Trophoblast cell (in vitro differentiated cells and primary cell): Measurements from ENCODE around the gene MEF2A.
A peak's percentile ranks its signal among the peaks of the same experiment; 100 is the strongest.

Source experiments
- DNase-seq, 2 donors: peaks; one replicate each; pipeline ENCODE4 v3.0.0-alpha.2; 2016
- H2AFZ ChIP-seq: 2 replicates; pipeline ENCODE4 v1.6.1; 2013; ENCODE audit warnings: low read length, moderate library complexity, mild to moderate bottlenecking; ENCODE audit not compliant: insufficient read depth, poor library complexity
- H2AK5ac ChIP-seq: 2 replicates; pipeline ENCODE4 v1.6.1; 2013; ENCODE audit warnings: mild to moderate bottlenecking, low read length
- H2BK120ac ChIP-seq: 2 replicates; pipeline ENCODE4 v1.6.1; 2013; ENCODE audit warnings: low read length, mild to moderate bottlenecking, moderate library complexity; ENCODE audit not compliant: insufficient read depth, poor library complexity
- H2BK12ac ChIP-seq: 2 replicates; pipeline ENCODE4 v1.6.1; 2013; ENCODE audit warnings: mild to moderate bottlenecking, low read length, moderate library complexity
- H2BK5ac ChIP-seq: 2 replicates; pipeline ENCODE4 v1.6.1; 2013; ENCODE audit warnings: low read length, low read depth, moderate library complexity, mild to moderate bottlenecking; ENCODE audit not compliant: poor library complexity
- H3K14ac ChIP-seq: 2 replicates; pipeline ENCODE4 v1.6.1; 2013; ENCODE audit warnings: mild to moderate bottlenecking, low read length
- H3K18ac ChIP-seq: 2 replicates; pipeline ENCODE4 v1.6.1; 2013; ENCODE audit warnings: mild to moderate bottlenecking, low read length
- H3K23ac ChIP-seq: 2 replicates; pipeline ENCODE4 v1.6.1; 2013; ENCODE audit warnings: low read length
- H3K27ac ChIP-seq: 2 replicates; pipeline ENCODE4 v1.5.1; 2013; ENCODE audit warnings: low read depth, mild to moderate bottlenecking, inconsistent platforms, low read length, moderate library complexity
- H3K27me3 ChIP-seq: 2 replicates; pipeline ENCODE4 v1.6.1; 2013; ENCODE audit warnings: inconsistent platforms, mild to moderate bottlenecking, low read length, moderate library complexity; ENCODE audit not compliant: insufficient read depth
- H3K36me3 ChIP-seq, 2 experiments: 1 replicate in 1 of 2; 2 replicates in 1 of 2; pipeline ENCODE4 v1.6.1; 2013; ENCODE audit warnings: low read length in 2 of 2, mild to moderate bottlenecking in 2 of 2, moderate library complexity in 1 of 2; ENCODE audit not compliant: insufficient read depth in 2 of 2, control insufficient read depth in 1 of 2
- H3K4ac ChIP-seq: 2 replicates; pipeline ENCODE4 v1.6.1; 2013; ENCODE audit warnings: low read depth, mild to moderate bottlenecking, low read length, moderate library complexity
- H3K4me1 ChIP-seq, 2 experiments: 1 replicate in 1 of 2; 2 replicates in 1 of 2; pipeline ENCODE4 v1.6.1; 2013; ENCODE audit warnings: low read length in 2 of 2, mild to moderate bottlenecking in 2 of 2, moderate library complexity in 1 of 2; ENCODE audit not compliant: insufficient read depth in 2 of 2, control insufficient read depth in 1 of 2
- H3K4me2 ChIP-seq: 2 replicates; pipeline ENCODE4 v1.6.1; 2013; ENCODE audit warnings: inconsistent platforms, mild to moderate bottlenecking, low read length, moderate library complexity
- H3K4me3 ChIP-seq: 2 replicates; pipeline ENCODE4 v1.5.1; 2013; ENCODE audit warnings: mild to moderate bottlenecking, low read depth, low read length, inconsistent platforms
- H3K79me1 ChIP-seq: one replicate; pipeline ENCODE4 v1.6.1; 2013; ENCODE audit warnings: low read length
- H3K79me2 ChIP-seq: 2 replicates; pipeline ENCODE4 v1.6.1; 2013; ENCODE audit warnings: low read length, mild to moderate bottlenecking; ENCODE audit not compliant: control insufficient read depth, insufficient read depth, poor library complexity
- H3K9ac ChIP-seq: 2 replicates; pipeline ENCODE4 v1.6.1; 2013; ENCODE audit warnings: mild to moderate bottlenecking, low read length
- H3K9me3 ChIP-seq: 2 replicates; pipeline ENCODE4 v1.6.1; 2013; ENCODE audit warnings: low read depth, mild to moderate bottlenecking, control low read depth, inconsistent platforms, low read length; ENCODE audit not compliant: insufficient read depth
- H4K12ac ChIP-seq: 2 replicates; pipeline ENCODE4 v1.6.1; 2013; ENCODE audit warnings: low read depth, mild to moderate bottlenecking, low read length, moderate library complexity
- H4K8ac ChIP-seq: 2 replicates; pipeline ENCODE4 v1.6.1; 2013; ENCODE audit warnings: low read depth, mild to moderate bottlenecking, low read length, moderate library complexity
- H4K91ac ChIP-seq: one replicate; pipeline ENCODE4 v1.6.1; 2013; ENCODE audit warnings: low read depth, mild to moderate bottlenecking, low read length, moderate library complexity
- WGBS: extraction: QIAGEN DNeasy Blood & Tissue Kit; methylation state at CpG from one replicate; pipeline ENCODE4 v1.1.7; 2013; ENCODE audit warnings: missing lambda C conversion rate; ENCODE audit not compliant: insufficient read length, insufficient coverage; ENCODE audit errors: extremely low coverage; 5-methylcytosine and 5-hydroxymethylcytosine counted together

The MEF2A gene

DNA sequence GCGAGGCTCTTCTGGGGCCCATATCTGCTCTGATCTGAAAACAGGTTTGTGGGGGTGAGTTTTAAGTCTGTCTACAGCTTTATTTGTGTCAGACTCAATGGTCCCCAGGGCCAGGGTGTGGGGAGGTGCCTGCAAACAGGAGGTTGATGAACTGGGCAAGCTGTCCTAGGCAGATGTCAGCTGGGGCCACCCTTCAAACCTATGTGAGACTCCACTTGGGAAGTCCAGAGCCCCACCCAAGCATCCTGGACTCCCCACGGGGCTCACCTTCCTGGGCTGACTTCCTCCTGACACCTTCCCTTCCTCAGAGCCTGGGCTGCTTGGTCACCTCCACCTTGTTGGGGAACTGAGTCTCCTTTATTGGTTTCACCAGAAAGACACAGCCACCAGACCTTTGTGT is 176.1 kb downstream of the MEF2A start:
- no peaks in the 10 kb centered on the region for H3K79me1 ChIP-seq
- H3K9ac ChIP-seq, result no peak overlapping the region

DNA sequence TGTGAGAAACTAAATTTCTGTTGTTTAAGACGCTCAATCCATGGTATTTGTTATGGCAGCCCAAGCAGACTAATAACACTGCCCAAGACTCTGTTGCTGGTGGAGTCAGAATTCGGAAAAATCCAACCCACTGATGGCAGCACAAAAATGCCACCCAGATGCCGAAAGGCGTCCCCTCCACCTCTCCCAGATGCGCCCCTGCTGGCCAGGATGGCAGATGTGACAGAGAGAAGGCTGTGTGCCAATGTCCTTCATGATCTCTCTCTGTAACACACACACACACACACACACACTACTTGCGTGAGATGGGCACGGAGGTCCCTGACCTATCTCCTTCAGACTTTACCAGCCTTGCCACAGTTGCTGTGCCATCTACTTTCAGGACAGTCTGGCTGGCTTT is 178.4 kb downstream of the MEF2A start:
- Histone ChIP-seq H3K9ac (no peak overlapping the region), H2AK5ac (no peak overlapping the region), H2BK5ac (no peak overlapping the region), H4K91ac (no peak overlapping the region), H3K18ac (no peak overlapping the region), H3K79me2 (no peaks in the 10 kb centered on the region), H3K23ac (no peak overlapping the region), H3K36me3 (no peaks in the 10 kb centered on the region), H4K12ac (no peak overlapping the region), H3K79me1 (no peaks in the 10 kb centered on the region), H3K27ac (no peak overlapping the region), H3K14ac (no peak overlapping the region), H3K4me2 (no peak overlapping the region), H2AFZ (no peak overlapping the region), H2BK120ac (no peak overlapping the region), H4K8ac (no peak overlapping the region), H2BK12ac (no peak overlapping the region), H3K4me1 (no peaks in the 10 kb centered on the region), H3K4ac (no peak overlapping the region), H3K27me3 (no peaks in the 10 kb centered on the region), H3K4me3 (peak overlapping the region; percentile 36), H3K9me3 (peaks cover 1% of the 10 kb centered on the region)
- no CpG with 5 or more reads among the region's 7 CpGs for WGBS
- no peak for DNase-seq

More for the DNA sequence above, 176.1 kb downstream of the MEF2A start:
- no peak overlapping the region for H4K8ac ChIP-seq
- DNase-seq, result no peak
- H3K27ac ChIP-seq, result no peak overlapping the region
- no peaks in the 10 kb centered on the region for H3K79me2 ChIP-seq
- H3K4me1 ChIP-seq, result no peaks in the 10 kb centered on the region
- no peak overlapping the region for H3K4me3 ChIP-seq
- H2AK5ac ChIP-seq, result no peak overlapping the region
- no peak overlapping the region for H2BK12ac ChIP-seq
- no peak overlapping the region for H4K12ac ChIP-seq
- no peak overlapping the region for H2BK5ac ChIP-seq
- no peaks in the 10 kb centered on the region for H3K27me3 ChIP-seq
- H3K4me2 ChIP-seq, result no peak overlapping the region
- H3K9me3 ChIP-seq, result peaks cover 1% of the 10 kb centered on the region
- no CpG with 5 or more reads among the region's 2 CpGs for WGBS
- H2BK120ac ChIP-seq, result no peak overlapping the region
- H4K91ac ChIP-seq, result no peak overlapping the region
- no peak overlapping the region for H3K14ac ChIP-seq
- H3K18ac ChIP-seq, result no peak overlapping the region
- H3K23ac ChIP-seq, result no peak overlapping the region
- H3K4ac ChIP-seq, result no peak overlapping the region
- no peak overlapping the region for H2AFZ ChIP-seq
- H3K36me3 ChIP-seq, result no peaks in the 10 kb centered on the region

DNA sequence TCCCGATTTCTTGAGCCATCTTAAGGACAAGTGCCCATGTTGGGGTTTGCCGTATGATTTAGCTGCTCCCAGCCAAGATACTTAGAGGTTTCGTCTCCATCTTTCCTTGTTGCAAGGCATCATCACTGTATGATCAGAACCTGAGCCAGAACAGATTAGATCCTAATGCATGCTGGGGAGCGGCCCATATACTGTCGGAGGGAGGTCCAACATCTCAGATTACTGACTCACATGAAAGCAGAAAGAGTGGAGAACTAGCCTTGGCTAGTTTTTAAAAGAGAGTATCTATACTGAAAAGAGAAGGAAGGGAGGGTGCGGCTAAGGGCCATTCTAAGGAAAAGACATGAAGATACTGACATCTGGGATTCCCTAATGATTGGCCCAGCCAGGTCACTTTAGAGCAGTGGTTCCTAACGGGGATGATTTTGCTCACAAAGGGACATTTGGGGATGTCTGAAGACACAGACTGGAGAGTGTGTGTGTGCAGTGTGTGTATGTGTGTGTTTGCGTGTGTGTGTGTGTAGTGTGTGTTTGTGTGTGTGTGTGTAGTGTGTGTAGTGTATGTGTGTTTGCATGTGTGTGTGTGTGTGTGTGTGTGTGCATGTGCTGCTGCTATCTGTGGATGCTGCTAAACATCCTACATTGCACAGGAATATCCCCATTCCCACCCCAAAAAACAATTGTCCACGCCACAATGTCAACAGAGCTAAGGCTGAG is 179.7 kb downstream of the MEF2A start:
- Histone ChIP-seq H3K23ac (no peak overlapping the region), H2AK5ac (no peak overlapping the region), H3K18ac (no peak overlapping the region), H3K4me3 (no peak overlapping the region), H3K9ac (no peak overlapping the region), H3K4me2 (no peak overlapping the region), H4K12ac (no peak overlapping the region), H3K9me3 (peaks cover 1% of the 10 kb centered on the region), H3K14ac (no peak overlapping the region), H3K79me2 (no peaks in the 10 kb centered on the region), H3K4ac (no peak overlapping the region), H4K8ac (no peak overlapping the region), H3K36me3 (no peaks in the 10 kb centered on the region), H3K4me1 (no peaks in the 10 kb centered on the region), H2BK5ac (no peak overlapping the region), H2BK12ac (no peak overlapping the region), H3K27me3 (no peaks in the 10 kb centered on the region), H2AFZ (no peak overlapping the region), H2BK120ac (no peak overlapping the region), H3K27ac (no peak overlapping the region), H3K79me1 (no peaks in the 10 kb centered on the region), H4K91ac (no peak overlapping the region)
- no peak for DNase-seq
- WGBS, result no CpG with 5 or more reads among the region's 9 CpGs

DNA sequence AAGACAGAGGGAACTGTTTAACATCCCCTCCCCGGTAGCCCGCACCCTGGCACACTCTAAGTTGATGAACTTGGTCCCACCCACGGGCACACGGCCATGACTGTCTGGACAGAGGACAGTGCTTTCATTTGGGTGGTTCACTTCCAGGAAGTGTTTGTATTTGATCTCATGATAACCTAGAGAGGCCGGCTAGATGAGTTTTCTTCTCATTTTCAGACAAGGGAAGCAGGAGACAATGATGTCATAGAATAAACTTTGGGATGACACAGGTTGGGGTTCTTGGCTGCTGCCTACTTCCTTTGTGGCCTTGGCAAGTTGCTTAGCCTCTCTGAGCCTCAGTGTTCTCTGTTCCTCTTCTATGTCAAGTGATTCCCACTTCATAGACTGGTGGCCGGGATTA is 183.6 kb downstream of the MEF2A start:
- no peaks in the 10 kb centered on the region for H3K79me2 ChIP-seq
- no peak overlapping the region for H3K14ac ChIP-seq
- WGBS, result no CpG with 5 or more reads among the region's 6 CpGs

More for the DNA sequence above, 183.6 kb downstream of the MEF2A start:
- Histone ChIP-seq H2BK5ac (no peak overlapping the region), H3K4me3 (no peak overlapping the region), H3K4ac (no peak overlapping the region), H3K23ac (no peak overlapping the region), H3K27me3 (no peaks in the 10 kb centered on the region), H3K9ac (no peak overlapping the region), H4K12ac (no peak overlapping the region), H4K8ac (no peak overlapping the region), H2AK5ac (no peak overlapping the region), H2BK120ac (no peak overlapping the region), H3K4me1 (no peaks in the 10 kb centered on the region), H3K79me1 (no peaks in the 10 kb centered on the region), H3K4me2 (no peak overlapping the region), H3K18ac (no peak overlapping the region), H3K36me3 (no peaks in the 10 kb centered on the region), H2AFZ (no peak overlapping the region), H3K27ac (no peak overlapping the region), H4K91ac (no peak overlapping the region), H3K9me3 (no peaks in the 10 kb centered on the region), H2BK12ac (no peak overlapping the region)
- DNase-seq, result no peak
